SK-N-SH (cell line): Measurements from ENCODE around the gene DLX1. TPM values are rescaled to one million over a fixed set of nuclear protein-coding genes. Genes with fewer than 3 reads are reported as not detected.

ENCODE experiments used
- CTCF ChIA-PET: fragments of 300-600, 350-600 bp; formaldehyde crosslinking; extraction: SDS; loops from one replicate; lab custom pipeline; 2021; lab: Yijun Ruan, JAX
- POLR2A ChIA-PET: fragments of 350-600 bp; sonication (Branson Sonifier 250); formaldehyde crosslinking; extraction: SDS; loops from one replicate; lab custom pipeline; 2020; ENCODE audit warnings: antibody characterized with exemption, inconsistent platforms; lab: Yijun Ruan, JAX
- DNase-seq: peaks from one replicate; pipeline ENCODE4 v3.0.0; 2012
- H2AFZ ChIP-seq: fragments of 200-600 bp; sonication (generic); 2 replicates; pipeline ENCODE4 v1.8.1; 2016; ENCODE audit warnings: antibody characterized with exemption, mild to moderate bottlenecking, low read depth
- H3F3A ChIP-seq: fragments of 200-600 bp; sonication (generic); replicated peaks from 2 replicates; pipeline ENCODE3; 2016; ENCODE audit warnings: antibody characterized with exemption, mild to moderate bottlenecking; ENCODE audit not compliant: insufficient read depth
- H3K27ac ChIP-seq, 2 experiments: fragments of 200-500 bp in 1 of 2; fragments of 200-600 bp in 1 of 2; sonication (Bioruptor generic) in 1 of 2; sonication (generic), shearing (Covaris generic) in 1 of 2; 2 replicates each; pipeline versions ENCODE4 v1.5.1 to v1.6.1; 2014 to 2016; ENCODE audit warnings: low read depth in 2 of 2, inconsistent platforms in 1 of 2, low read length in 1 of 2, mild to moderate bottlenecking in 1 of 2, mixed read lengths in 1 of 2
- H3K27me3 ChIP-seq: fragments of 200-600 bp; sonication (generic), shearing (Covaris generic); 2 replicates; pipeline ENCODE4 v1.6.1; 2016; ENCODE audit warnings: mixed run types; ENCODE audit not compliant: insufficient read depth
- H3K36me3 ChIP-seq, 2 experiments: fragments of 200-500 bp in 1 of 2; fragments of 200-600 bp in 1 of 2; sonication (Bioruptor generic) in 1 of 2; sonication (generic) in 1 of 2; replicated peaks in 1 of 2; 2 replicates each; pipeline versions ENCODE3 to v1.5.1; 2014 to 2016; ENCODE audit warnings: low read length in 1 of 2, mild to moderate bottlenecking in 1 of 2; ENCODE audit not compliant: insufficient read depth in 2 of 2, control insufficient read depth in 1 of 2
- H3K4me1 ChIP-seq, 2 experiments: fragments of 200-500 bp in 1 of 2; fragments of 200-600 bp in 1 of 2; sonication (Bioruptor generic) in 1 of 2; sonication (generic), shearing (Covaris generic) in 1 of 2; 2 replicates each; pipeline versions ENCODE4 v1.5.1 to v1.6.1; 2014 to 2016; ENCODE audit warnings: low read depth in 1 of 2, low read length in 1 of 2, mixed run types in 1 of 2; ENCODE audit not compliant: insufficient read depth in 2 of 2, control insufficient read depth in 1 of 2
- H3K4me2 ChIP-seq: fragments of 200-600 bp; sonication (generic), shearing (Covaris generic); 2 replicates; pipeline ENCODE4 v1.6.1; 2017; ENCODE audit warnings: mixed run types
- H3K4me3 ChIP-seq, 2 experiments: fragments of 200-500 bp in 1 of 2; fragments of 200-600 bp in 1 of 2; sonication (Bioruptor generic) in 1 of 2; sonication (generic), shearing (Covaris generic) in 1 of 2; 2 replicates each; pipeline versions ENCODE4 v1.5.1 to v1.8.1; 2014 to 2016; ENCODE audit warnings: low read depth in 2 of 2, inconsistent platforms in 1 of 2, low read length in 1 of 2, mild to moderate bottlenecking in 1 of 2, mixed read lengths in 1 of 2, moderate library complexity in 1 of 2
- H3K79me2 ChIP-seq: fragments of 200-600 bp; sonication (generic); 2 replicates; pipeline ENCODE4 v1.8.1; 2017; ENCODE audit warnings: mild to moderate bottlenecking; ENCODE audit not compliant: insufficient read depth
- H3K9ac ChIP-seq: fragments of 200-600 bp; sonication (generic); 2 replicates; pipeline ENCODE4 v1.6.1; 2017; ENCODE audit warnings: mixed run types
- H3K9me2 ChIP-seq: fragments of 200-600 bp; sonication (generic); 2 replicates; pipeline ENCODE4 v1.6.1; 2017; ENCODE audit warnings: mixed run types
- H3K9me3 ChIP-seq: fragments of 200-600 bp; sonication (generic); 2 replicates; pipeline ENCODE4 v1.6.1; 2017; ENCODE audit warnings: mixed run types, mild to moderate bottlenecking, moderate library complexity
- H4K20me1 ChIP-seq: fragments of 200-600 bp; sonication (generic); 2 replicates; pipeline ENCODE4 v1.6.1; 2017; ENCODE audit warnings: mild to moderate bottlenecking, mixed run types; ENCODE audit not compliant: insufficient read depth
- CHD2 ChIP-seq: fragments of 150-350 bp; IDR thresholded peaks from 2 replicates; pipeline ENCODE4 v1.6.1; 2018; ENCODE audit warnings: low read length; ENCODE audit not compliant: partially characterized antibody
- GABPA ChIP-seq: IDR thresholded peaks from 2 replicates; pipeline ENCODE4 v1.4.0; 2012; ENCODE audit warnings: low read depth, mild to moderate bottlenecking
- GATA2 ChIP-seq: sonication (generic); formaldehyde crosslinking; IDR thresholded peaks from 2 replicates; pipeline ENCODE4 v1.5.0; 2020; ENCODE audit warnings: mild to moderate bottlenecking, missing genetic modification reagents
- MEF2A ChIP-seq: IDR thresholded peaks from 2 replicates; pipeline ENCODE4 v1.4.0; 2012; ENCODE audit warnings: low read depth, borderline replicate concordance
- MXI1 ChIP-seq: IDR thresholded peaks from 2 replicates; pipeline ENCODE4 v1.6.1; 2012; ENCODE audit warnings: mild to moderate bottlenecking, low read depth, low read length, improper control_type of control experiment
- NRF1 ChIP-seq: IDR thresholded peaks from 2 replicates; pipeline ENCODE4 v1.6.1; 2012; ENCODE audit warnings: low read depth, mild to moderate bottlenecking, low read length
- POLR2AphosphoS5 ChIP-seq: IDR thresholded peaks from 2 replicates; pipeline ENCODE4 v1.6.1; 2012; ENCODE audit warnings: low read depth, low read length
- RXRA ChIP-seq: IDR thresholded peaks from 2 replicates; pipeline ENCODE4 v1.4.0; 2012; ENCODE audit warnings: low read depth, mild to moderate bottlenecking, borderline replicate concordance
- SIN3A ChIP-seq: IDR thresholded peaks from 2 replicates; pipeline ENCODE4 v1.6.1; 2012; ENCODE audit warnings: low read depth, mild to moderate bottlenecking, low read length, moderate library complexity, borderline replicate concordance
- SMC3 ChIP-seq: IDR thresholded peaks from 2 replicates; pipeline ENCODE4 v1.6.1; 2012; ENCODE audit warnings: low read depth, low read length, improper control_type of control experiment
- TAF1 ChIP-seq: IDR thresholded peaks from 2 replicates; pipeline ENCODE4 v1.6.1; 2012; ENCODE audit warnings: low read depth, mild to moderate bottlenecking, low read length, moderate library complexity, borderline replicate concordance
- TEAD4 ChIP-seq: IDR thresholded peaks from 2 replicates; pipeline ENCODE4 v1.4.0; 2012; ENCODE audit warnings: mild to moderate bottlenecking, borderline replicate concordance; ENCODE audit not compliant: insufficient read depth
- YY1 ChIP-seq: IDR thresholded peaks from 2 replicates; pipeline ENCODE4 v1.4.0; 2012; ENCODE audit warnings: low read depth, mild to moderate bottlenecking
- WGBS: methylation state at CpG from one replicate; pipeline ENCODE4 v1.1.6; 2017; ENCODE audit warnings: low lambda C conversion rate; 5-methylcytosine and 5-hydroxymethylcytosine counted together
- polyA plus RNA-seq, 3 experiments: library from polyadenylated mRNA; depleted of rRNA; stranded (reverse); fragments of >200 nt; gene quantifications; 2 replicates each; pipeline ENCODE4 v1.2.3, GENCODE V29; 2012
- TF ChIP-seq, protein P1 (sequence below): IDR thresholded peaks from 2 replicates; pipeline ENCODE4; 2012
- TF ChIP-seq, protein P2 (sequence below): IDR thresholded peaks from 2 replicates; pipeline ENCODE4 v1.6.1; 2012; ENCODE audit warnings: mild to moderate bottlenecking, low read depth, low read length, moderate library complexity
- TF ChIP-seq, protein P3 (sequence below): fragments of 150-350 bp; IDR thresholded peaks from 2 replicates; pipeline ENCODE4 v1.6.1; 2016; ENCODE audit warnings: mild to moderate bottlenecking, low read depth, low read length

DLX1 gene
- polyA plus RNA-seq, 1 of the 3 experiments (the other 2 are of a cell fraction) = 0.07 TPM

DNA sequence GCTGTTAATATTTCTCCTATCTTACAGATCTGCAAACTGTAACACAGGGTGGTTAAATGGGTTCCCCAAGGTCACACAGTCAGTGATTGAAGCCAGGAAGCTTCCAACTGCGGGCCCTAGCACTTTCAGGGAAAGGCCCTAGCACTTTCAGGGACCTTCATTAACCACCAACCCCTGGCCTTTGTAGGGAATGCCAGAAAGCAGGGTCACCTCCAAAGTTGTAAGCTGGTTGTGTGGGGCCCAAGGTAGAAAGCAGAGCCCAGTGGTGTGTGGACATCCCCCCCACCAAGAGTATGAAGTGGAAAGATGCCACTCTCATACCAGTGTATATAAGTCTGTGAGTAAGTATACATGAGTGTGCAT is 13.0 kb downstream of the DLX1 start:
- Histone ChIP-seq H3K27me3 (peaks cover 56% of the 10 kb centered on the region), H3K36me3 (no peaks in the 10 kb centered on the region), H3K9me3 (no peaks in the 10 kb centered on the region), H3K9ac (no peak overlapping the region; the same call in 1 of the 2 replicates), H3K9me2 (no peaks in the 10 kb centered on the region), H4K20me1 (0 out of 2 replicates have a peak, but pooled peaks cover 9% of the 10 kb centered on the region), H3F3A (peaks cover 28% of the 10 kb centered on the region), H3K27ac (peak overlapping the region in 1 of 2 experiments; percentile 51; a peak in 1 of 4 replicates), H3K4me3 (no peak overlapping the region), H3K4me1 (peaks cover 22 to 36% of the 10 kb centered on the region in 2 experiments), H3K4me2 (peak overlapping the region; percentile 75), H2AFZ (no peak overlapping the region), H3K79me2 (no peaks in the 10 kb centered on the region)
- ChIA-PET POLR2A (no interaction called here), CTCF (interaction anchor here (1.4 to 2.0 kb wide), 4 partner anchors 10 to 394 kb away, joined by 3 to 6 read pairs (median 5); no protein-coding TSS in a partner anchor)
- DNase-seq = peak; percentile 16
- TF ChIP-seq TAF1 = no peak
- TF ChIP-seq CHD2 = no peak
- TF ChIP-seq MEF2A = no peak
- TF ChIP-seq GATA2 (CRISPR knock-in tag) = no peak
- TF ChIP-seq YY1 = no peak
- TF ChIP-seq GABPA = no peak
- TF ChIP-seq RXRA = no peak
- TF ChIP-seq MXI1 = no peak
- no peak for TF ChIP-seq SMC3
- TF ChIP-seq, protein P1, sequence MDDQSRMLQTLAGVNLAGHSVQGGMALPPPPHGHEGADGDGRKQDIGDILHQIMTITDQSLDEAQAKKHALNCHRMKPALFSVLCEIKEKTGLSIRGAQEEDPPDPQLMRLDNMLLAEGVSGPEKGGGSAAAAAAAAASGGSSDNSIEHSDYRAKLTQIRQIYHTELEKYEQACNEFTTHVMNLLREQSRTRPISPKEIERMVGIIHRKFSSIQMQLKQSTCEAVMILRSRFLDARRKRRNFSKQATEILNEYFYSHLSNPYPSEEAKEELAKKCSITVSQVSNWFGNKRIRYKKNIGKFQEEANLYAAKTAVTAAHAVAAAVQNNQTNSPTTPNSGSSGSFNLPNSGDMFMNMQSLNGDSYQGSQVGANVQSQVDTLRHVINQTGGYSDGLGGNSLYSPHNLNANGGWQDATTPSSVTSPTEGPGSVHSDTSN = no peak
- no peak for TF ChIP-seq POLR2AphosphoS5
- TF ChIP-seq, protein P2, sequence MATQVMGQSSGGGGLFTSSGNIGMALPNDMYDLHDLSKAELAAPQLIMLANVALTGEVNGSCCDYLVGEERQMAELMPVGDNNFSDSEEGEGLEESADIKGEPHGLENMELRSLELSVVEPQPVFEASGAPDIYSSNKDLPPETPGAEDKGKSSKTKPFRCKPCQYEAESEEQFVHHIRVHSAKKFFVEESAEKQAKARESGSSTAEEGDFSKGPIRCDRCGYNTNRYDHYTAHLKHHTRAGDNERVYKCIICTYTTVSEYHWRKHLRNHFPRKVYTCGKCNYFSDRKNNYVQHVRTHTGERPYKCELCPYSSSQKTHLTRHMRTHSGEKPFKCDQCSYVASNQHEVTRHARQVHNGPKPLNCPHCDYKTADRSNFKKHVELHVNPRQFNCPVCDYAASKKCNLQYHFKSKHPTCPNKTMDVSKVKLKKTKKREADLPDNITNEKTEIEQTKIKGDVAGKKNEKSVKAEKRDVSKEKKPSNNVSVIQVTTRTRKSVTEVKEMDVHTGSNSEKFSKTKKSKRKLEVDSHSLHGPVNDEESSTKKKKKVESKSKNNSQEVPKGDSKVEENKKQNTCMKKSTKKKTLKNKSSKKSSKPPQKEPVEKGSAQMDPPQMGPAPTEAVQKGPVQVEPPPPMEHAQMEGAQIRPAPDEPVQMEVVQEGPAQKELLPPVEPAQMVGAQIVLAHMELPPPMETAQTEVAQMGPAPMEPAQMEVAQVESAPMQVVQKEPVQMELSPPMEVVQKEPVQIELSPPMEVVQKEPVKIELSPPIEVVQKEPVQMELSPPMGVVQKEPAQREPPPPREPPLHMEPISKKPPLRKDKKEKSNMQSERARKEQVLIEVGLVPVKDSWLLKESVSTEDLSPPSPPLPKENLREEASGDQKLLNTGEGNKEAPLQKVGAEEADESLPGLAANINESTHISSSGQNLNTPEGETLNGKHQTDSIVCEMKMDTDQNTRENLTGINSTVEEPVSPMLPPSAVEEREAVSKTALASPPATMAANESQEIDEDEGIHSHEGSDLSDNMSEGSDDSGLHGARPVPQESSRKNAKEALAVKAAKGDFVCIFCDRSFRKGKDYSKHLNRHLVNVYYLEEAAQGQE = no peak
- TF ChIP-seq, protein P3, sequence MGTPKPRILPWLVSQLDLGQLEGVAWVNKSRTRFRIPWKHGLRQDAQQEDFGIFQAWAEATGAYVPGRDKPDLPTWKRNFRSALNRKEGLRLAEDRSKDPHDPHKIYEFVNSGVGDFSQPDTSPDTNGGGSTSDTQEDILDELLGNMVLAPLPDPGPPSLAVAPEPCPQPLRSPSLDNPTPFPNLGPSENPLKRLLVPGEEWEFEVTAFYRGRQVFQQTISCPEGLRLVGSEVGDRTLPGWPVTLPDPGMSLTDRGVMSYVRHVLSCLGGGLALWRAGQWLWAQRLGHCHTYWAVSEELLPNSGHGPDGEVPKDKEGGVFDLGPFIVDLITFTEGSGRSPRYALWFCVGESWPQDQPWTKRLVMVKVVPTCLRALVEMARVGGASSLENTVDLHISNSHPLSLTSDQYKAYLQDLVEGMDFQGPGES = no peak
- no peak for TF ChIP-seq TEAD4
- TF ChIP-seq NRF1 = no peak
- no peak for TF ChIP-seq SIN3A
- 83% methylated on average over 1 of the region's 1 CpG for WGBS
